Fibroblast of pulmonary artery (primary cell): Measurements from ENCODE around the gene MAD2L1BP.
A peak's percentile ranks its signal among the peaks of the same experiment; 100 is the strongest.
"Not testable (repeated sequence)": the region's sequence is repeated elsewhere in the genome, so short reads cannot be mapped to it uniquely, and the experiment has no call there.

Experiments used
- DNase-seq: peaks from one replicate; pipeline ENCODE4 v3.0.0-alpha.2; 2010; ENCODE audit warnings: low read depth
- H3K4me3 ChIP-seq: replicated peaks from 2 replicates; pipeline ENCODE4 v1.5.1; 2011; ENCODE audit warnings: low read depth, mild to moderate bottlenecking, control low read depth, low read length, moderate library complexity
- CTCF ChIP-seq: IDR thresholded peaks from 2 replicates; pipeline ENCODE4 v1.5.1; 2011; ENCODE audit warnings: mild to moderate bottlenecking, control low read depth, low read length, inconsistent platforms; ENCODE audit errors: missing control alignments

MAD2L1BP gene

DNA sequence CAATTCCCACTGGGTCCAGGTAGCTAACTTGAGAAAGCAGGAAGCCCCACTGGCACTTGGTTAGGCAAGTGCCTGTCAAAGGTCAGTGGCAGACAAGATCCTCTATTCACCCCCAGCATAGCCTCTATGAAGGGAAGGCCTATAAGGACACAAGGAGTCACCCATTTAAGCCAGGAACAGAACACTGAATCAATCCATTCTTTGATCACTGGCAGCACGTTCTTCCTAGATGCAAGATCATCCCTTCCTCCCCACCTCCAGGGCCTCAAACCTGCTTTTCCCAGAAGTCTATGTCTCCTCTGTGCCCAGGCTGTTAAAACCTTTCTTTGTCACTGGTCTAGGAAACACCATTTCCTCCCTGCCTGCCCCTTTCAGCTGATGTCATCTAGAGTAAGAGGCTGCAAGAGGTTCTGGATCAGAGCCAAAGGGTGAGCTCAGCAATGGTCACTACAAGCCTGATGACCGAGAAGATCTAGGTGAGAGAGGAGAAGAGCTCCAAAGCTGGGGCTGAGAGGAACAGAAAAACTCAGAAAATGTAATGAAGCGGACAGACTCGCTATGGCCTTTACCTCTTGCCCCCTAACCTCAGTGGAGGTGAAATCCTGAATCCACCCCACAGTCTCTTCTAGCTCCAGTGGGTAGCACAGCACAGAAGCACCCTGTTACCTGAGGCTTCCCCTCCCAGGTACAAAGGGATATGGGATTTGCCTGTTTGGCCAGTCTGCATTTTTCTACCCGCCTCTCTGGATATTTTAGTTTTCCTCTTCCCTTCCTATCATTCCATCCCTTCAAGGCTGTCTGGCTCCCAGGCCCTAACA lies 8.4 kb upstream of the MAD2L1BP start:
- TF ChIP-seq CTCF, result no peak
- peak; percentile 97 for DNase-seq
- H3K4me3 ChIP-seq, result peak overlapping the region; percentile 98

DNA sequence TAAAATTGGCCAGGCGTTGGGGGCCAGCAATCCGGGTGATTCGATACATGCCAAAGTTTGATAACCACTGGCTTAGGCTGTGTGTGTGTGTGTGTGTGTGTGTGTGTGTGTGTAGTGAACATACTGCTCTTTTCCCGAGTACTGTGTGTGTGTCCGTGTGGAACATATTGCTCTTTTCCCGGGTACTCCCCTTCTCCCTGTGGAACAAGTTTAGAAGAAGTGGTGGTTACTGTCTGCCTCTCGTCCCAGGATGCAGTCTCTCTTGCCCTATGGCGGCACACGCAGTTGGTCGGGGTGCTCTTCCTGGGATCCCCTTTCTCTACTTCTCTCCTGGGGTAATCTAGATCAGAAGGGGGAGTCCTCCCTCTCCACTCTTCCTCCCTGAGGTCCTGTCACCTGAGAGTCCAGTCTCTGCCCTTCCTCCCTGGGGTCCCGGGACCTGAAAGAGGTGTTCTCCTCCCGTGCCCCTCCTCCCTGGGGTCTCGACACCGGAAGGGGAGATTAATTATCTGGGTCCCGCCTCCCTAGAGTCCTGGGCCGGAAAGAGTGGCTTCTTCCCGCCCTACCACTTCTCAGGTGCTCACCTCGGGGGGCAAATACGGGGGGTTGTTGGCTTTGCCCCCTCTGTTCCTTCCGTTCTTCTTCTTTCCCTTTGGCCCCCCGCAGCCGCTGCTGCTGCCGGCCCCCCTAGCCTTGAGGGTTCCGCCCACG lies 7.1 kb upstream of the MAD2L1BP start:
- TF ChIP-seq CTCF, result no peak
- peak overlapping the region; percentile 98 for H3K4me3 ChIP-seq
- peak; percentile 46 for DNase-seq

DNA sequence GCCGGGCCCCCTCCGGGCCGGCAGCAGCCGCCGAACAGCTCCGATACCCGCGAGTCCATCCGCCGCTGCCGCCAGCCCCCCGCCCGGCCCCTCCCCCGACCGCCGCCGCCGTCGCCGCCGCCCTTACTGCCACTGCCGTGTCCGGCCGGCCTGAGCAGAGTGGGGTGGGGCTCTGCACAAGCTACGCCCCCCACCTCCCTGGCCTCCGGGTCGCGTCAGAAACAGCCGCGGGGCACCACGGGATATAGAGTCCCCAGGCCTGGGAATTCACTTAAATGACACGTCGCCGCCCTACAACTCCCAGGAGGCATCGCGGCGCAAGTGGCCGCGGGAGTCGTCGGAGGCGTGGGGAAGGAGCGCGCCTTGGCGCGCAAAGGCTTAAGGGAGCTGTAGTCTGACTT lies 6.5 kb upstream of the MAD2L1BP start, which contains the start of gene GTPBP2:
GTPBP2 (minus strand) TSS at position 161 of the 401 bp plus-strand sequence; CDS start at position 59, 102 bp downstream.
- peak; percentile 99 for DNase-seq
- TF ChIP-seq CTCF, result no peak
- peak within 1 kb of the TSS; percentile 98 for H3K4me3 ChIP-seq

- TF ChIP-seq CTCF, result no peak
- DNase-seq, result peak; percentile 99
- peak overlapping the region; percentile 98 for H3K4me3 ChIP-seq
Measured at GRCh38 chr6:43629505-43630300, 5.9 kb upstream of the MAD2L1BP start.

- DNase-seq, result no peak
Measured at GRCh38 chr6:43630980-43631619, 4.5 kb upstream of the MAD2L1BP start.

GRCh38 chr6:43633002-43633401 lies 2.6 kb upstream of the MAD2L1BP start:
- H3K4me3 ChIP-seq, DNase-seq: not testable (repeated sequence)

More at GRCh38 chr6:43630980-43631619, 4.5 kb upstream of the MAD2L1BP start:
- TF ChIP-seq CTCF, result no peak
- H3K4me3 ChIP-seq, result no peak overlapping the region
